ENCODE measurements around the gene HAPLN2.

The HAPLN2 gene

GRCh38 chr1:156645056-156645455 is 25.8 kb downstream of the HAPLN2 start:
- no peak for DNase-seq (ENCODE audit: low spot score)

- DNase-seq (ENCODE audit: low spot score) = no peak
Observed at GRCh38 chr1:156645666-156646065, 26.5 kb downstream of the HAPLN2 start.

- DNase-seq (ENCODE audit: low spot score) = no peak
Observed at GRCh38 chr1:156646738-156647211, 27.6 kb downstream of the HAPLN2 start.

GRCh38 chr1:156647351-156647750 is 28.1 kb downstream of the HAPLN2 start:
- no peak for DNase-seq (ENCODE audit: low spot score)

- DNase-seq (ENCODE audit: low spot score) = no peak
Observed at GRCh38 chr1:156648496-156648895, 29.3 kb downstream of the HAPLN2 start.

- peak; percentile 30 for DNase-seq (ENCODE audit: low spot score)
Observed at GRCh38 chr1:156648951-156649350, 29.7 kb downstream of the HAPLN2 start.

GRCh38 chr1:156652131-156652991 is 33.1 kb downstream of the HAPLN2 start:
- DNase-seq (ENCODE audit: low spot score) = peak; percentile 28

- DNase-seq (ENCODE audit: low spot score) = no peak
Observed at GRCh38 chr1:156652992-156653355, 33.8 kb downstream of the HAPLN2 start.

- no peak for DNase-seq (ENCODE audit: low spot score)
Observed at GRCh38 chr1:156654700-156655099, 35.5 kb downstream of the HAPLN2 start.

- no peak for DNase-seq (ENCODE audit: low spot score)
Observed at GRCh38 chr1:156655151-156655903, 36.1 kb downstream of the HAPLN2 start.

GRCh38 chr1:156655904-156656516 is 36.8 kb downstream of the HAPLN2 start:
- DNase-seq (ENCODE audit: low spot score) = no peak

- DNase-seq (ENCODE audit: low spot score) = peak; percentile 57
Observed at GRCh38 chr1:156656806-156657740, 37.9 kb downstream of the HAPLN2 start.

GRCh38 chr1:156657741-156658319 is 38.6 kb downstream of the HAPLN2 start:
- peak; percentile 20 for DNase-seq (ENCODE audit: low spot score)

- DNase-seq (ENCODE audit: low spot score) = no peak
Observed at GRCh38 chr1:156658496-156658895, 39.3 kb downstream of the HAPLN2 start.

- no peak for DNase-seq (ENCODE audit: low spot score)
Observed at GRCh38 chr1:156658945-156659574, 39.8 kb downstream of the HAPLN2 start.

- DNase-seq (ENCODE audit: low spot score) = no peak
Observed at GRCh38 chr1:156659661-156659987, 40.4 kb downstream of the HAPLN2 start.

- peak; percentile 98 for DNase-seq (ENCODE audit: low spot score)
Observed at GRCh38 chr1:156659988-156660751, 41.0 kb downstream of the HAPLN2 start.

- no peak for DNase-seq (ENCODE audit: low spot score)
Observed at GRCh38 chr1:156660752-156661112, 41.5 kb downstream of the HAPLN2 start.

- peak; percentile 67 for DNase-seq (ENCODE audit: low spot score)
Observed at GRCh38 chr1:156662005-156662799, 43.0 kb downstream of the HAPLN2 start.

GRCh38 chr1:156662800-156663055 is 43.5 kb downstream of the HAPLN2 start:
- DNase-seq (ENCODE audit: low spot score) = no peak
